Hematopoietic multipotent progenitor cell (in vitro differentiated cells): ENCODE results near the gene THY1. TPM values are rescaled to one million over a fixed set of nuclear protein-coding genes. Genes with fewer than 3 reads are reported as not detected.
"Not testable (repeated sequence)": the region's sequence is repeated elsewhere in the genome, so short reads cannot be mapped to it uniquely, and the experiment has no call there.

Source experiments
- DNase-seq, 3 donors: peaks; one replicate each; pipeline ENCODE4 v3.0.0-alpha.2; 2011 to 2015; ENCODE audit warnings: low read depth in 2 of 3, low spot score in 2 of 3
- total RNA-seq: library from RNA; depleted of rRNA; stranded (reverse); fragments of >200 nt; gene quantifications from one replicate; pipeline ENCODE4 v1.2.3, GENCODE V29; 2012

The THY1 gene
- total RNA-seq, 1 donor: 2.2 TPM

GRCh38 chr11:119419834-119420492 lies 3.0 kb downstream of the THY1 start:
- no peak for DNase-seq

GRCh38 chr11:119419246-119419645 lies 3.7 kb downstream of the THY1 start:
- no peak for DNase-seq

- no peak for DNase-seq
Observed at GRCh38 chr11:119418759-119419158, 4.2 kb downstream of the THY1 start.

- DNase-seq: no peak
Observed at GRCh38 chr11:119417726-119418540, 5.0 kb downstream of the THY1 start.

- no peak for DNase-seq
Observed at GRCh38 chr11:119416606-119417580, 6.1 kb downstream of the THY1 start.

- no peak for DNase-seq
Observed at GRCh38 chr11:119415966-119416365, 7.0 kb downstream of the THY1 start.

GRCh38 chr11:119415517-119415916 lies 7.5 kb downstream of the THY1 start:
- DNase-seq: no peak

- DNase-seq: no peak
Observed at GRCh38 chr11:119414734-119415133, 8.2 kb downstream of the THY1 start.

- DNase-seq: no peak
Observed at GRCh38 chr11:119414321-119414720, 8.7 kb downstream of the THY1 start.

GRCh38 chr11:119412072-119412471 lies 10.9 kb downstream of the THY1 start:
- no peak for DNase-seq

GRCh38 chr11:119410501-119410900 lies 12.5 kb downstream of the THY1 start:
- DNase-seq: no peak

GRCh38 chr11:119409731-119410130 lies 13.2 kb downstream of the THY1 start:
- no peak for DNase-seq

- no peak for DNase-seq
Observed at GRCh38 chr11:119406005-119406404, 17.0 kb downstream of the THY1 start.

- DNase-seq: not testable (repeated sequence)
Observed at GRCh38 chr11:119405448-119405847, 17.5 kb downstream of the THY1 start.

GRCh38 chr11:119404872-119405271 lies 18.1 kb downstream of the THY1 start:
- DNase-seq: no peak

GRCh38 chr11:119403021-119403420 lies 20.0 kb downstream of the THY1 start:
- DNase-seq: no peak

- no peak for DNase-seq
Observed at GRCh38 chr11:119402470-119402869, 20.5 kb downstream of the THY1 start.

- no peak for DNase-seq
Observed at GRCh38 chr11:119400860-119401259, 22.1 kb downstream of the THY1 start.

- no peak for DNase-seq
Observed at GRCh38 chr11:119397740-119398139, 25.2 kb downstream of the THY1 start.

GRCh38 chr11:119396835-119397234 lies 26.1 kb downstream of the THY1 start:
- no peak for DNase-seq

GRCh38 chr11:119391275-119391674 lies 31.7 kb downstream of the THY1 start:
- DNase-seq: no peak
